Muscle of leg (tissue), 11 donors: Measurements from ENCODE around the gene ZC3H12C. TPM values are rescaled to one million over a fixed set of nuclear protein-coding genes. Genes with fewer than 3 reads are reported as not detected.

Experiments
- DNase-seq: peaks from one replicate; pipeline ENCODE4 v3.0.0; 2013
- H3K27ac ChIP-seq: one replicate; pipeline ENCODE4 v1.5.1; 2013; ENCODE audit warnings: mild to moderate bottlenecking, low read length, control low read depth
- H3K27me3 ChIP-seq: one replicate; pipeline ENCODE4 v1.6.1; 2013; ENCODE audit warnings: low read length; ENCODE audit not compliant: control insufficient read depth, insufficient read depth
- H3K36me3 ChIP-seq: one replicate; pipeline ENCODE4 v1.6.1; 2013; ENCODE audit warnings: low read length; ENCODE audit not compliant: control insufficient read depth, insufficient read depth
- H3K4me1 ChIP-seq: one replicate; pipeline ENCODE4 v1.6.1; 2013; ENCODE audit warnings: low read length; ENCODE audit not compliant: control insufficient read depth, insufficient read depth
- H3K4me3 ChIP-seq: one replicate; pipeline ENCODE4 v1.5.1; 2013; ENCODE audit warnings: low read length, control low read depth
- H3K9me3 ChIP-seq: replicated peaks from 2 replicates; pipeline ENCODE4 v1.6.1; 2013; ENCODE audit warnings: low read depth, low read length; ENCODE audit not compliant: control insufficient read depth
- WGBS: methylation state at CpG from one replicate; pipeline ENCODE4 v1.1.5; 2013; ENCODE audit warnings: missing lambda C conversion rate; ENCODE audit not compliant: insufficient coverage; 5-methylcytosine and 5-hydroxymethylcytosine counted together
- polyA plus RNA-seq, 8 donors: library from polyadenylated mRNA; unstranded; fragments of 120-200 nt; gene quantifications; one replicate each; pipeline versions ENCODE4 v1.2.1 to v1.2.3, GENCODE V29; 2013; ENCODE audit warnings: inconsistent platforms in 1 of 8, low replicate concordance in 1 of 8; ENCODE audit not compliant: insufficient read length in 8 of 8, insufficient read depth in 1 of 8
- total RNA-seq: library from RNA; stranded (reverse); fragments of 120-200 nt; gene quantifications from one replicate; pipeline ENCODE4 v1.2.4, GENCODE V29; 2013

The ZC3H12C gene
- total and polyA plus RNA-seq, 9 donors, result 4.8 to 13.0 (median 8.0) TPM

DNA sequence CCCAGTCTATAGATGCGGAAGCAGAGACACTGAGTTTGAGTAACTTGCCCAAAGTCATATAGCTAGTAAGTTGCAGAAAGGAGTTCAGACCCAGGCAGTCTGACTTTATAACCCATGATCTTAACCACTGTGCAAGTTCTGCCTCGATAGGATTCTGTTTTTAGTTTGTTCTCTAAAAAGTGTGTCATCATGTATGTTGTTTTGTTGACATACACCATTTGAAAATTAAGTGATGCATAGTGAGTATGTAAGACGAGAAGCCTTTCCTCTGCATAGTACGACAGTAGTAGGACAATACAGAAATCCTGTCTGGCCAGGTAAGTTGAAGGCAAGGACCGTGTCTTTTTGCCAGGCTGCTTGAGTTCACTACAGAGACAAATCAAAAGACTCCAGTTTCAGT lies 3.3 kb downstream of the ZC3H12C start:
- Histone ChIP-seq H3K9me3 (no peaks in the 10 kb centered on the region), H3K4me3 (no peak overlapping the region), H3K27ac (no peak overlapping the region), H3K36me3 (peaks cover 4% of the 10 kb centered on the region), H3K27me3 (no peaks in the 10 kb centered on the region), H3K4me1 (peaks cover 13% of the 10 kb centered on the region)
- 79% methylated on average over 2 of the region's 5 CpGs for WGBS
- no peak for DNase-seq

DNA sequence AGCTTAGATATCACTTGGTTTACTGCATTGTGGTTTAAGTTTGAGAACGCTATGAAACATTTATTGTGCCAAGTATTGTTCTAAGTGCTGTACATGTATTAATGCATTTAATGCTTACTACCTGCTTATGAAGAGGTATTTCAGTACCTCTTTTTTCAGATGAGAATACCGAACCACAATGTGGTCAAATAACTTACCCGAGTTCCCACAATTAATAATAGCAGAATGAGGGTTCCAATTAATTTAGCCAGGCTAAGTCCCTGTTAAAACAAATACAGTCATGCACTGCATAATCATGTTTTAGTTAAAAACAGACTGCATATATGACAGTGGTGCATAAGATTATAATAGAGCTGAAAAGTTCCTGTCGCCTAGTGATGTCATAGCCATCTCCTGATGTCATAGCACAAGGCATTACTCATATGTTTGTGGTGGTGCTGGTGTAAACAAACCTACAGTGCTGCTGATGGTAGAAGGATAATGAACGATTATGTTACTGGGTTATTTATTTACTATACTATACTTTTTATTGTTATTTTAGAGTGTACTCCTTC lies 4.3 kb downstream of the ZC3H12C start:
- Histone ChIP-seq H3K36me3 (peaks cover 4% of the 10 kb centered on the region), H3K4me3 (no peak overlapping the region), H3K4me1 (peaks cover 6% of the 10 kb centered on the region), H3K27ac (no peak overlapping the region), H3K9me3 (no peaks in the 10 kb centered on the region), H3K27me3 (no peaks in the 10 kb centered on the region)
- WGBS, result no CpG with 5 or more reads among the region's 5 CpGs
- no peak for DNase-seq

DNA sequence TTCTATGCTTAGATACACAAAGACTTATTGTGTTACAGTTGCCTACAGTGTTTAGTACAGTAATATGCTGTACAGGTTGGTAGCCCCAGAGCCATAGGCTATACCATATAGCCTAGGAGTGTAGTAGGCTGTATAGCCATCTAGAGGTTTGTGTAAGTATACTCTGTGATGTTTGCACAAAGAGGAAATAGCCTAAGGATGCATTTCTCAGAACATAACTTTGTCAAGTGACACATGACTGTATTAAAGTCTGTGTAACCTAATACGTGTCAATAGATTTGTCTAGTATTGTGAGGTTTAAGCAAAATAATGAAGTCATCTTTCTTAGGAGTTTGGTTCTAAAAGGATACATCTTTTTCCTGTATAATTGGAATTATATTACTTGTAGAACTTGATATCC lies 5.5 kb downstream of the ZC3H12C start:
- Histone ChIP-seq H3K4me3 (no peak overlapping the region), H3K27me3 (no peaks in the 10 kb centered on the region), H3K4me1 (peaks cover 6% of the 10 kb centered on the region), H3K36me3 (peaks cover 4% of the 10 kb centered on the region), H3K27ac (no peak overlapping the region), H3K9me3 (no peaks in the 10 kb centered on the region)
- DNase-seq, result no peak
- WGBS, result no CpG with 5 or more reads among the region's 1 CpG

- Histone ChIP-seq H3K9me3 (no peaks in the 10 kb centered on the region), H3K4me1 (peaks cover 2% of the 10 kb centered on the region), H3K36me3 (peaks cover 4% of the 10 kb centered on the region), H3K27ac (no peak overlapping the region), H3K4me3 (no peak overlapping the region), H3K27me3 (no peaks in the 10 kb centered on the region)
- WGBS, result no CpG with 5 or more reads among the region's 7 CpGs
- no peak for DNase-seq
Observed at GRCh38 chr11:110100476-110101240, 7.5 kb downstream of the ZC3H12C start.

- no peak overlapping the region for H3K4me3 ChIP-seq
- H3K27ac ChIP-seq, result no peak overlapping the region
- peaks cover 4% of the 10 kb centered on the region for H3K36me3 ChIP-seq
- no peaks in the 10 kb centered on the region for H3K4me1 ChIP-seq
- no peak for DNase-seq
- H3K27me3 ChIP-seq, result no peaks in the 10 kb centered on the region
- no CpG with 5 or more reads among the region's 2 CpGs for WGBS
- H3K9me3 ChIP-seq, result peaks cover 6% of the 10 kb centered on the region
Observed at GRCh38 chr11:110106713-110107274, 13.6 kb downstream of the ZC3H12C start.

DNA sequence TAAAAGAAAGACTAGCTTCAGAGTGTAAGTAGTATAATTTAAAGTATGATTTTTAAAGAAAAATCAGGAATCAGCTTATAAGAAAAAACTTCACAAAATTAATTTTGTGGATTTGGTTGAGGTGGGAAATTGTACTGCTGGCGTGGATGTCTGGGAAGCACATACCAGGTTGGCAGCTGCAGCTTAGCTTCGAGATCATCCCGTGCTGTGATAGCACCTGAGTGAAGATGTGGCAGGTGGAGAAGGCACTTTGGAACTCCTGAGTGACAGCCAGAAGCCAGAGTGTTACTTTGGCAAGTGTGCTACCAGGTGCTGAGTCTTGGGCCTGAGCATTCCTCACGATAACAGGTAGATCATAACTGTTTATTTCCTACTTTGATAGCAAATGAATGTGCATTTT lies 17.7 kb downstream of the ZC3H12C start:
- Histone ChIP-seq H3K9me3 (peaks cover 6% of the 10 kb centered on the region), H3K4me3 (no peak overlapping the region), H3K4me1 (no peaks in the 10 kb centered on the region), H3K27me3 (no peaks in the 10 kb centered on the region), H3K27ac (no peak overlapping the region), H3K36me3 (peaks cover 8% of the 10 kb centered on the region)
- no peak for DNase-seq
- WGBS, result 96% methylated on average over 3 of the region's 4 CpGs

- 75% methylated on average over 1 of the region's 2 CpGs for WGBS
- H3K27me3 ChIP-seq, result no peaks in the 10 kb centered on the region
- H3K36me3 ChIP-seq, result peaks cover 8% of the 10 kb centered on the region
- no peak for DNase-seq
- H3K4me3 ChIP-seq, result no peak overlapping the region
- no peaks in the 10 kb centered on the region for H3K4me1 ChIP-seq
- H3K27ac ChIP-seq, result no peak overlapping the region
- no peaks in the 10 kb centered on the region for H3K9me3 ChIP-seq
Observed at GRCh38 chr11:110112457-110112856, 19.3 kb downstream of the ZC3H12C start.

DNA sequence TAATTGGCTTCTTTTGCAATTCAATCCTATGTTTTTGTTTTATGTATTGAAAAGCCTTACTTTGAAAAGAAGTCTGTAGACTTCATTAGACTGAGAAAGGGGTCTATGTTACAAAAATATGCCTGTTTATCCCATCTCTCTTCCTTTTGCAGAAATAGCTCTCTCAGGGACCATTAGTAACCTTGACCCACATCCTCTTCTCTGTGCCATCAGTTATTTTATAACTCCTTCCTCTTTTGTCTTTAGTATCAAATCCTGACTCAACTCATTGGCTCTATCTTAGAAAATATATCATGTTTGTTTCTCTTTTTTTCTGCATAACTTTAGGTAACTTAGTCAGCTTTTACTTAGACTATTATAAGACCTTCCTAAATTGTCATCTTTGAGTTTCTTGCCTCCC lies 20.3 kb downstream of the ZC3H12C start:
- peaks cover 7% of the 10 kb centered on the region for H3K36me3 ChIP-seq

DNA sequence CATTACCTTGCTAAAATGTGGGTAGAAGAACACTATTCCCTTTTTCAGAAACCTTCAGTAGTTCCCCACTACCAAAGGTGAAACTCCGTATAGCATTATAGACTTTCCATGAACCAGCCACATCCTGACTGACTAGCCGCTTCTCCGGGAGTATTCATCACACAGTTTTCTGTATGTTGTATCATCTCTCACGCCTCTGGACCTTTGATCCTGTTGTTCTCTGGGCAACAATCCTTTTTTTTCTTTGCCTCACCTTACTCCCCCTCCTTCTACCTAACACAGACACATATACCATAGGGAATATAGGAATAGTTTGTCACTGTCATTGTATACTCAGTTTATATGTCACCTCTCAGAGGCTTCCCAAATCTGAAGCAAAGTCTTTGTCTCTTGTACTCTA lies 20.8 kb downstream of the ZC3H12C start:
- Histone ChIP-seq H3K9me3 (no peaks in the 10 kb centered on the region), H3K27me3 (no peaks in the 10 kb centered on the region), H3K4me3 (no peak overlapping the region), H3K36me3 (peaks cover 7% of the 10 kb centered on the region), H3K4me1 (no peaks in the 10 kb centered on the region), H3K27ac (no peak overlapping the region)
- no peak for DNase-seq
- WGBS, result 86% methylated on average over 2 of the region's 4 CpGs

More for the DNA sequence above, 20.3 kb downstream of the ZC3H12C start:
- no peaks in the 10 kb centered on the region for H3K27me3 ChIP-seq
- no peak overlapping the region for H3K4me3 ChIP-seq
- no peaks in the 10 kb centered on the region for H3K9me3 ChIP-seq
- peak; percentile 26 for DNase-seq
- H3K27ac ChIP-seq, result no peak overlapping the region
- no peaks in the 10 kb centered on the region for H3K4me1 ChIP-seq

GRCh38 chr11:110119317-110119716 lies 26.1 kb downstream of the ZC3H12C start:
- H3K4me3 ChIP-seq, result no peak overlapping the region
- 90% methylated on average over 1 of the region's 2 CpGs for WGBS
- H3K27ac ChIP-seq, result no peak overlapping the region
- H3K4me1 ChIP-seq, result no peaks in the 10 kb centered on the region
- DNase-seq, result no peak
- H3K36me3 ChIP-seq, result peaks cover 4% of the 10 kb centered on the region
- no peaks in the 10 kb centered on the region for H3K9me3 ChIP-seq
- no peaks in the 10 kb centered on the region for H3K27me3 ChIP-seq
